ENCODE results near the gene TTYH2. TPM values are rescaled to one million over a fixed set of nuclear protein-coding genes. Genes with fewer than 3 reads are reported as not detected.

The TTYH2 gene
- total RNA-seq, 3 donors from 2014 or later, result 4.2 to 5.9 (median 5.6) TPM

GRCh38 chr17:74245145-74245831 lies 31.9 kb downstream of the TTYH2 start:
- Histone ChIP-seq H3K27me3 (no peaks in the 10 kb centered on the region), H3K4me3 (no peak overlapping the region), H3K36me3 (no peaks in the 10 kb centered on the region), H3K9me3 (no peaks in the 10 kb centered on the region), H3K27ac (no peak overlapping the region), H3K4me1 (no peaks in the 10 kb centered on the region)
- intact Hi-C loops (cut with DNase I; ENCODE audit: low total_unique reads), result no loop called here
- TF ChIP-seq CTCF (IDR thresholded peaks at IDR 0.05), result no peak
- no peak for TF ChIP-seq POLR2A (IDR thresholded peaks at IDR 0.05)
- TF ChIP-seq POLR2AphosphoS5 (IDR thresholded peaks at IDR 0.05), result no peak
- no peak for DNase-seq (ENCODE audit: low spot score in 2 of 2)

- Histone ChIP-seq H3K9me3 (no peaks in the 10 kb centered on the region), H3K27me3 (no peaks in the 10 kb centered on the region), H3K36me3 (no peaks in the 10 kb centered on the region), H3K4me3 (no peak overlapping the region), H3K27ac (no peak overlapping the region), H3K4me1 (no peaks in the 10 kb centered on the region)
- no peak for TF ChIP-seq CTCF (IDR thresholded peaks at IDR 0.05)
- DNase-seq (ENCODE audit: low spot score in 2 of 2), result no peak
- intact Hi-C loops (cut with DNase I; ENCODE audit: low total_unique reads), result no loop called here
Observed at GRCh38 chr17:74245871-74246270, 32.5 kb downstream of the TTYH2 start.

GRCh38 chr17:74249590-74250270 lies 36.4 kb downstream of the TTYH2 start:
- no peak for DNase-seq (ENCODE audit: low spot score in 2 of 2)
- H3K27me3 ChIP-seq, result no peaks in the 10 kb centered on the region
- no peak for TF ChIP-seq POLR2A (IDR thresholded peaks at IDR 0.05)
- TF ChIP-seq POLR2AphosphoS5 (IDR thresholded peaks at IDR 0.05), result no peak
- TF ChIP-seq CTCF (IDR thresholded peaks at IDR 0.05), result no peak
- no peaks in the 10 kb centered on the region for H3K36me3 ChIP-seq
- no peaks in the 10 kb centered on the region for H3K4me1 ChIP-seq
- no peak overlapping the region for H3K4me3 ChIP-seq
- H3K9me3 ChIP-seq, result no peaks in the 10 kb centered on the region
- H3K27ac ChIP-seq, result no peak overlapping the region
- intact Hi-C loops (cut with DNase I; ENCODE audit: low total_unique reads), result no loop called here

- H3K9me3 ChIP-seq, result no peaks in the 10 kb centered on the region
- H3K27me3 ChIP-seq, result no peaks in the 10 kb centered on the region
- intact Hi-C loops (cut with DNase I; ENCODE audit: low total_unique reads), result no loop called here
- no peaks in the 10 kb centered on the region for H3K4me1 ChIP-seq
- H3K4me3 ChIP-seq, result no peak overlapping the region
- no peak overlapping the region for H3K27ac ChIP-seq
- TF ChIP-seq POLR2AphosphoS5 (IDR thresholded peaks at IDR 0.05) (no peak), CTCF (IDR thresholded peaks at IDR 0.05) (no peak), POLR2A (IDR thresholded peaks at IDR 0.05) (no peak)
- no peak for DNase-seq (ENCODE audit: low spot score in 2 of 2)
- H3K36me3 ChIP-seq, result no peaks in the 10 kb centered on the region
Observed at GRCh38 chr17:74250324-74250995, 37.1 kb downstream of the TTYH2 start.

- no peaks in the 10 kb centered on the region for H3K4me1 ChIP-seq
- H3K4me3 ChIP-seq, result no peak overlapping the region
- H3K27me3 ChIP-seq, result no peaks in the 10 kb centered on the region
- H3K27ac ChIP-seq, result no peak overlapping the region
- H3K9me3 ChIP-seq, result no peaks in the 10 kb centered on the region
- intact Hi-C loops (cut with DNase I; ENCODE audit: low total_unique reads), result no loop called here
- no peak for TF ChIP-seq CTCF (IDR thresholded peaks at IDR 0.05)
- TF ChIP-seq POLR2A (IDR thresholded peaks at IDR 0.05), result no peak
- no peaks in the 10 kb centered on the region for H3K36me3 ChIP-seq
- DNase-seq (ENCODE audit: low spot score in 2 of 2), result no peak
Observed at GRCh38 chr17:74251051-74251450, 37.7 kb downstream of the TTYH2 start.

All from breast epithelium (tissue), 4 donors.